C1 segment of cervical spinal cord (tissue), 14 donors: ENCODE data around the gene NFIC.
"Not testable (repeated sequence)": the region's sequence is repeated elsewhere in the genome, so short reads cannot be mapped to it uniquely, and the experiment has no call there.

Source experiments
- DNase-seq, 14 donors: peaks; one replicate each; lab custom pipeline; 2025; lab: John Stamatoyannopoulos, UW

Gene NFIC

DNA sequence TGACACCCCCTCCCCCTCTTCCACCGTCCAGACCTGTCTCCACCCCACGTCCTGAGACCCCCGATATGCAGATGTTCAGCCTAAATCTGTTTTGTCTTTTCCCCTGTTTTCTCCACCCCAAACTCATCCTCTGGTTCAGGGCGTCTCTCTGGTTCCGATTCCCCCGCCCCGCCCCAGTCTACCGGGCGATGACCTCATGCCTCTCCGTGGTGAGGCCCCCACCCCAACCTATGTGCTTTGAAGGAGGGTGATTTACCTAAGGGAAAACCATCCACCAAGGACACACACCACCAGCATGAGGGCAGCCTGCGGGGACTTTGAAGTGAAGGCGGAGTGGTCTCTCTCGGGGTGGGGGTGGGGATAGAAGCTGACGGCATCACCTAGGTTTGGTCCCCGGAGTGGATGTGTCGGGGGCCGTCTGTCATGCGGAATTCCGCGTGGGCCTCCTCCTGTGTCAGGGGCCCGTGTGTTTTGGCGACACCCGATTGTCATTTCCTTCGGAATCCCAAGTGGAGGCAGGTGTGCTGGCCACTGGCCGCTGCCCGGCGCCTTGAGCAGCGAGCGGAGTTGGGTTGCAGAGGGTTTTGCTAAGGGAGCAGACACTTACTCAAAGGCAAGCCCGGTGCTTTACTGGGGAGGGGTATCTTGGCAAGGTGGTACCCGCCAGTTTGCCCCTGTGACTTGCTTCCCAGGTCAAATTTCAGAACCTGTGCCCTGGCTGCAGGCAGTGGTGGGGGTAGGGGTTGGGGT lies 141.2 kb downstream of the NFIC start:
- no peak for DNase-seq

DNA sequence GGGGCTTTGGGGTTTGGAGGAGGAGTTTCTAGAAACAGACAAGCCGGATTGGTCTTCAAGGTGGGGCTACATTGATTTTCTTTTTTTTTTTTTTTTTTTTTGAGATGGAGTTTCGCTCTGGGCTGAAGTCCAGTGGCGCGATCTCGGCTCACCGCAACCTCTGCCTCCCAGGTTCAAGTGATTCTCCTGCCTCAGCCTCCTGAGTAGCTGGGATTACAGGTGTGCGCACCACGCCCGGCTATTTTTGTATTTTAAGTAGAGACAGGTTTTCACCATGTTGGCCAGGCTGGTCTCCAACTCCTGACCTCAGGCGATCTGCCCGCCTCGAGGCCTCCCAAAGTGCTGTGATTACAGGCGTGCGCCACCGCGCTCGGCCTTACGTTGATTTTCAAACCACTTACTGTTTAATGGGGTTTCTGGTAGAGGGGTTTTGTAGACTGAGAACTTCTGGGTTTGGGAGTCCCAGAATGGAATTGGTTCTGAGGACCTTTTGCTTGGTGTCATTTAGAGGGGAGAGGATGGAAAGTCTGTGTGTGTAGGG lies 141.8 kb downstream of the NFIC start:
- DNase-seq, result not testable (repeated sequence)

DNA sequence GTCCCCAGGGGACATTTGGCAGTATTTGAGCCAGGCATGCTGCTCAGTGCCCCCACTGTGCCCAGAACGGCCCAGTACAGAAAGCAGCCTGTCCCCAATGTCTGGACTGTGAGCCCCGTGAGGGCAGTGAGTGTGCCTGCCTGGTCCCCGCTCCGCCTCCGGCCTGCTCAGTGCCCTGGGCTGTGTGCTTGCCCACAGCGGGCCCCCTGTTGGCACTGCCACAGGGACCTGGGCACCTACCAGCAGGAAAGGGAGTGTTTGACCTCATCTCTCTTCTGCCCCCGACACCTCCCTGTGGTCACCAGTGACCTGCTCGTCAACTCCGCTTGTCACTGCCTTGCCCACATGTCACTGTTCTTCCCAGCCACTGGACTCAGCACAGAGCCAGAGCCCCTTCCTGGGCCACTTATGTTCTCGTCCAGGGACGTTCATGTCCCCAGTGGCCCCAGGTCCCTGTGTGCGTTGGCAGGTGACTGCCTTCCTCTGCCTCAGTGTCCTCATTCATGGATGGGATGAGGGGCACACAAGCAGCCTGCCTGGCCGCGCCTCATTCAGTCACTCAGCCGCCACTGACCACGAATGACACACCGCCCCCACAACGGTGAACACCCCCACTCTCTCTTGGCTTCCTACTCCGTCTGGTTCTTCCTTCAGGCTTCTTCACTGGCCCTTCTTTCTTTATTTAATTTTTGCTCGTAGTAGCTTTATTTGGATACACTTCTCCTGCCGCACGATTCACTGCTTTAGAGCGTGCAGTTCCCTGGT lies 142.6 kb downstream of the NFIC start:
- DNase-seq, result no peak

DNA sequence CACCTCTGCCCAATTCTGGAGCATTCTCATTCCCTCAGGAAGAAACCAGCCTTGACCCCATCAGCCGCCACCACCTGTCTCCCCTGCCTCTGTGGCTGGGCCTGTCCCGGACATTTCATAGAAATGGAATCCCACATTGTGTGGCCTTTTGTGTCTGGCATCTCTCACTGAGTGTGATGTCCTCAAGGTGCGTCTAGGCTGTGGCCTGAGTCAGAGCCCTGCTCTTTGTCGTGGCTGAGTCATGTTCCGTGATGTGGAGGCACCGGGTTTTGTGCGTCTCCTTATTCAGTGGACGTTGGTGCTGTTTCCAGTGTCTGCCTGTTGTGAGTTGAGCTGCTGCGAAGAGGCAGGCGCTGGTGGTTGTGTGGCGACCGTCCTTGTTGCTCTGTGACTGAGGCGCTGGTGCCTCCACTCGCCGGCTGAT lies 143.2 kb downstream of the NFIC start:
- DNase-seq, result no peak

DNA sequence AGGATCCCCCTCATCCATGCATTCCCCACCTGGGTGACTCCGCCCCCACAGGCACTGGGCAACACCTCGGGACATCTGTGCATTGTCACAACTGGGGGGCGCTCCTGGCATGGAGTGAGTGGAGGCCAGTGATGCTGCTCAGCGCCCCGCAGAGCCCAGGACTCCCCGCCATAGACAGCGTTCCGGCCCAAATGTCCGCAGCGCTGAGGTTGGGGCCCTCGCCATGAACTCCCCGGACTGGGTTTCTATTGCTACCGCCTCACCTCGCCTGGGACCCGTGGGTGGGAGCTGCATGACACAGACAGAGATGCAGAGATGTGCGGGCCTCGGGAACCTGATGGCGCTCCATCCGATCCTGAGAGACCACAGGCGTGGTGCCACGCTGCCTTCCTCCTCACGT lies 144.3 kb downstream of the NFIC start:
- peak in 1 of 14 donors; percentile 24 for DNase-seq

DNA sequence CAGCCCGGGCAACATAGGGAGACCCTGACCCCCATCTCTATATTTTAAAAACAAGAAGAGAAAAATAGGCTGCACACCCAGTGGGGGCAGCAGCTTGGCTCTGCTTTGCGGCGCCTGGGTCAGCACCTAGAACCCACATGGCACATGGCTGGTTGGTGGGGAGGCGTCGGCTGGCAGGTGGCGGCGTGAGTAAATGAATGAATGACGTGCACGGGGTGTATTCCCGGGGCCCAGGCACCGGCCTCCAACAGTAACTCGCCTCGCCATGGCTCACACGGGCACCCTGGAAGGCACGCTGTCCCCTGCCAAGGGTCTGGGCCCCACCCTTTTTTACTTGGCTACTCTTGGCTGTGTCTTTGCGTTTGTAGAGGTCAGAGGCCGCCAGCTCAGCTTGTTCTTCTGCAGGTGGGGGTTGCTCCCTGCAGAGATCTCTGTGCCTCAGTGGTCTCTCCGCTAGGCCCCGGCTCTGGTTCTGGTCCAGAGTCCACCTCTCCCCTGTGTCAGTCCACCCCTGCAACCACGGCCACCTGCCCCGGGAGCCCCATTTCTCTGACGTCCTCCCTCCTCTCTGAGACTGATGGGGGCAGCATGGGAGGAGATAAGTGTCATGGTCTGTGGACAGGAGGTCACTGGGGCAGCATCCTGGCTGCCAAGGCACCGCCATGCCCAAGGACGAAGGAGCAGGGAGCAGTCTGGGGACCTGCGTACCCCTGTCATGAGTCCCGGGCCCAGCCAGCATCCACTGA lies 145.3 kb downstream of the NFIC start:
- no peak for DNase-seq

DNA sequence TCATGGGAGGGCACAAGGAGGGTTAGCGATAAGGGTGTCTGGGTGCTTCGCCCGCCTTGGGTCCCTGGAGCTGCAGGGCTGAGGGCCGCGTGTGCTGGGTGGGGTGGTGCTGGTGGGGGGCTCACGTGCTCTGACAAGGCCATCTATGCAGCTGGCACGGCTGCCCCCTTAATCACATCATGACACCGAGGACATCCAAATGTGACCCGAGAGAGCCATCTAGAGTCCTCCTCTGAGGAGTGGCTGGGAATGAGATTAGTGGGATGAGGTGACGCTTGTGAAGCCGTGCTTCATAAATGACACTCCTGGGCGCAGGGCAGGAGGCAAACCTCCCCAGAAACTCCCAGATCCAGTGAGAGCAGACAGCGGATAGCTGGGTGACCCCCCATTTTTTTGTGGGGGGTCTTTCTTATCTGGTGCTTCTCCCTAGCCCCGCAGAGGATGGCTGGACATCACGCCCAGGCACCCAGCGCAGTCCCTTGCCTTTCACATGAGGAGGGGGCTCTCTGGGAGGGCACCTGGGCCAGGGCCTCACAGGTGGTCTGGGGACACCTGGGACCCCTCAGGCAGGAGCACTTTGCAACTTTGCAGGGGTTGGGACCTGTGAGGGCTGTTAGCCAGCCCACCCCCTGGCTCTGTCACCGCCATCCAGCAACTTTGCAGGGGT lies 146.3 kb downstream of the NFIC start:
- no peak for DNase-seq

DNA sequence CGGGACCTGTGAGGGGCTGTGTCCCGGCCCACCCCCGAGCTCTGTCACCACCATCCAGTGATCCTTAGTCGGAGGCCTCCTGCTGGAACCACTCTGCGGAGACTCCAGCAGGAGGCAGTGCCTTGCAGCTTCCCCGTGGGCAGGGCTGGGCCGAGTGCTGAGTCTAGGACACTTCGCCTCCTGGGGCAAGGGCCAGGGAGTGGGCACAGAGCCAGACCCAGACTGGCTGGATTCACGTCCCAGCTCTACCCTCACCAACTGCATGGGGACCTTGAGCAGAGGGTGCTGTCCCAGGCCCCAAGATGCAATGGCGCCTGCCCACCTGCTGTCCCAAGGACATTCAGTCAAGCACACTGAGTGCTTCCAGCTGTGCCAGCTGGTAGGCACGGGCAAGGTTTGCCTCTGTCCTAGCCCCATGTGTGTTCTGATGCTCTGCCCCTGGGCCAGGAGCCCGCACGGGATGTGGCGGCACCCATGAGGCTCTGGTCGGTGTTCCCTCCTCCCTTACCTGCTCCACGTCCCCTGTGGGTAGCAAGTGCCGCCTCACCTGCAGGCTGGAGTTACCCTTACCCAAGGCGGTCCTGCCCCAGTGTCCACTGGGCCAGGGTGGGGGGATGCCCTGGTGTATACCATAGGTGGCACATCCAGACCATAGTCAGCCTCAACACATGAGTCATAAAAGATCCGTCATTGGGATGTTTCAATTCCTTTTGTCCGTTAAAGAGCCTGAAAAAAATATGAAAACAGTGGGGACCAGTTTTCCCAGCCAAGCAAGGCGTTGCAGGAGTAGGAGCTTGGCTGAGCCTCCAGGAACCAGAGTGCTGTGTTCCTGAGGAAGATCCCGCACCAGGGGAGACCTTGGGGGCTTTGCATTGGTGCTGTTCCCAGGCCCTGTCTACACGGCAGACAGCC lies 147.1 kb downstream of the NFIC start:
- no peak for DNase-seq

DNA sequence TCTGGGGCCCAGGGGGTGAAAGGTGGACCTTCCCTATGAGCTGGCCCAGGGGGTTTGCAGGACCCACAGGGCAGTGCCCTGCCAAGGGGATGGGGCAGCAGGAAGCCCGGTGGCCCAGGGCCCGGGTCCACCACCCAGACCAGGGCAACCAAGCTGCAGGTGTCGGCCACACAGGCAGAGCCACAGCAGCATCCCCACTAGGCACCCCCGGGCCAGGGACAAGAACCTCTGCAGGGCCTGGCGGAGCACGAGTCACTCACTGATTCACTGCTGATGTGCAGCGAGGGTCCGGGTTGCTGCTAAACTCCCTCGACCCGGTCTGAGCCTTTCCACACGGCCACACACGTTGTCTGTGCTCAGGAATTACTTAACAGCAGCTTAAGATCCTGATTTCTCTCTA lies 148.5 kb downstream of the NFIC start:
- no peak for DNase-seq

DNA sequence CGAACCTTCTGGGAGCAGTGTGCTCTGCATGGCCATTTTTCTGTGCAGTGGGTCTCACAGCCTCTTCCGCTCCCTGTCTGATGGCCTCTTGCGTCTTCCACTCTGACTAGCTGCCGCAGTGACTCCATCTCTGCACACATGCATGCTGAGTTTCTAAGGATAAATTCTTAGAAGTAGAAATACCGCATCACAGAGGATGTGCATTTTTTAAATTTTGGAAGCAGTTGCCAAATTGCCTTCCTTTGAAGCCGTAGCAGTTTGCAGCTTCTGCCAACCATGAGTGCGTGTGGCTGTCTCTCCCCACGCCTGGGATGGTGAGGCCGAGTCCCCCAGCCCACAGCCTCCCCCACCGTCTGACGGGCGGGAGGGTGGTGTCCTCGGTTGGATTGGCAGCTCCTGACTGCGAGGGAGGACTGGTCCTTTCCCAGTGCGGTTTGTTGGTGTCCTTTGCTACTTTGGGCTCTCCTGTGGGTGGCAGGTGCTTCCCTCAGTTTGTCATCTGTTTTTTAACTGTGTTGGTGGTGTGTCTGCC lies 149.6 kb downstream of the NFIC start:
- no peak for DNase-seq

DNA sequence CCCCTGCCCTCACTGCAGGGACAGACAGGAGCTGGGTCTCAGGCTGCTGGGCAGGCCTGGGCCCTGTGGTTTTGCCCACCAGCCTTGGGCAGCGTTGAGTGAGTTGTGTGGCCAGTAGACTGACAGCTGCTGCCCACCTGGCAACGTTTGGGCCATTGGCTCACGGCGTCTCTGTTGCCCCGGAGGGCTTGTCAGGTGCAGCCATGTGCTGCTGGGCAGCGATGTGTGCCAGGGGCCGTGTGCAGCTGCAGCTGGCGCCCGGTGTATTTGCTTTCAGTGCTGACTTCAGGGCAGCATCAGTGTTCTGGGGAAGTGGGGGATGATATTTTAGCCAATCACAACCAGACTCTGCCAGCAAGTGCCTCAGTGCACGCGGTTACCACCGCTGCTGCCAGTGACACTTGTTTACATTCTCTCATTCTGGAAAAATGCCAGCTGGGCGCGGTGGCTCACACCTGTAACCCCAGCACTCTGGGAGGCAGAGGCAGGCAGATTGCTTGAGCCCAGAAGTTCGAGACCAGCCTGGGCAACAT lies 150.4 kb downstream of the NFIC start:
- DNase-seq, result peak in 1 of 14 donors; percentile 21

DNA sequence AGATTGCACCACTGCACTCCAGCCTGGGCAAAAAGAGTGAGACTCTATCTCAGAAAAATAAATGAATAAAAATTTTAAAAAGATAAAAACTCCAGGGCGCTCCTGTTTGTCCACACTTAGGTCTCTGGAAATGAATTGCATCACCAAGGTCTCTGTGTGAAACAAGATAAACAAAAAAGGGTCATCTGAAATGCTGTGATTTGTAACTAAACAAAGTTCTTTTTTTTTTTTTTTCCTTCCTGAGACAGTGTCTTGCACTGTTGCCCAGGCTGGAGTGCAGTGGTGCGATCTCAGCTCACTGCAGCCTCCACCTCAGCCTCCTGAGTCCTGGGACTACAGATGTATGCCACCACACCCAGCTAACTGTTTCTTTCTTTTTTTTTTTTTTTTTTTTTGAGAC lies 151.3 kb downstream of the NFIC start:
- DNase-seq, result no peak

DNA sequence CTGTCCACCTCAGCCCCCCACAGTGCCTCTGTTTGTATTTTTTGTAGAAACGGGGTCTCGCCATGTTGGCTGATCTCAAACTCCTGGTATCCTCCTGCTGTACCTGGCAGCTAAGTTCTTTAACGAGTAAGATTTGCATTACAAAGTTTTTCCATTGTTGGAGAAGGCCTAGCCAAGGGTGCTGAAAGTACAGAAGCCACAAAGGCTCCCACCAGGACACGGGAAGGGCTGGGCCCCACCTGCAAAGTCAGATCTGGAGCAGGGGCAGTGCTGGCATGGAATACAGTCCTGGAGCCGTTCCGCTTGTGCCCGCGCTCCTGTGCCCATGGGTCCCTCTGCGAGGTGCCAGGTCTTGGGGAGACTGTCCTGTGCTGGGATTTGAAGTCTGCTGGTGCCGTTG lies 151.9 kb downstream of the NFIC start:
- no peak for DNase-seq

DNA sequence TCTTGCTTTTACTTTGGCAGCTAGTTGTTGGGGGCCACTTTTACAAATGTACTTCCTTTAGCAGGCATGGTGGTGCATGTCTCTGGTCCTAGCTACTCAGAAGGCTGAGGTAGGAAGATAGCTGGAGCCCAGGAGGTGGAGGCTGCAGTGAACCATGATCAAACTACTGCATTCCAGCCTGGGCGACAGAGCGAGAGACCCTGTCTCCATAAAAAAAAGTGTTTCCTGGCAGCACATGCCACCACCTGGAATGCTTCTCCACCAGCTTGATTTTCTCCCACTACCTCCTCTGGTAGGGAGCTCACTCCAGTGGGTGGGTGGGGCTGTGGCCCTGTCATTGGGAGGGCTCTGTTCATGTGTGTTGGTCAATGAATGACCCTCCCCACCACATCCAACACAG lies 152.3 kb downstream of the NFIC start:
- DNase-seq, result no peak
